SJSA1 (cell line): ENCODE measurements around the gene HTRA2. TPM values are rescaled to one million over a fixed set of nuclear protein-coding genes. Genes with fewer than 3 reads are reported as not detected.
A peak's percentile ranks its signal among the peaks of the same experiment; 100 is the strongest.

Experiments
- DNase-seq, 2 experiments: peaks; one replicate each; pipeline ENCODE4 v3.0.0-alpha.2; 2015 to 2020; ENCODE audit warnings: low spot score in 2 of 2, low read depth in 1 of 2
- H3K27ac ChIP-seq: fragments of 250-450 bp; sonication (Bioruptor Pico); 2 replicates; pipeline ENCODE4 v1.5.1; 2020; ENCODE audit warnings: mild to moderate bottlenecking, moderate library complexity
- H3K27me3 ChIP-seq: fragments of 250-450 bp; sonication (Bioruptor Pico); replicated peaks from 2 replicates; pipeline ENCODE4 v1.5.1; 2020; ENCODE audit warnings: mild to moderate bottlenecking, moderate library complexity
- H3K36me3 ChIP-seq: fragments of 250-450 bp; sonication (Bioruptor Pico); 2 replicates; pipeline ENCODE4 v1.5.1; 2020; ENCODE audit warnings: mild to moderate bottlenecking
- H3K4me1 ChIP-seq: fragments of 250-450 bp; sonication (Bioruptor Pico); replicated peaks from 2 replicates; pipeline ENCODE4 v1.6.1; 2021; ENCODE audit warnings: mild to moderate bottlenecking
- H3K4me3 ChIP-seq: fragments of 250-450 bp; sonication (Bioruptor Pico); 2 replicates; pipeline ENCODE4 v1.5.1; 2020; ENCODE audit warnings: mild to moderate bottlenecking
- H3K9me3 ChIP-seq: fragments of 250-450 bp; sonication (Bioruptor Pico); replicated peaks from 2 replicates; pipeline ENCODE4 v1.5.1; 2020; ENCODE audit warnings: mild to moderate bottlenecking
- total RNA-seq: library from RNA; depleted of rRNA; stranded (reverse); fragments of >200 nt; shearing (Covaris generic); gene quantifications from 2 replicates; pipeline ENCODE4 v1.2.3, GENCODE V29; 2014

HTRA2 gene
- total RNA-seq, 1 experiment from 2014 or later = 28.3 TPM

GRCh38 chr2:74496997-74497776 is 32.5 kb upstream of the HTRA2 start:
- peaks cover 20% of the 10 kb centered on the region for H3K36me3 ChIP-seq
- no peaks in the 10 kb centered on the region for H3K9me3 ChIP-seq
- peaks cover 36% of the 10 kb centered on the region for H3K27me3 ChIP-seq
- peaks cover 20% of the 10 kb centered on the region for H3K4me1 ChIP-seq
- DNase-seq = no peak
- no peak overlapping the region for H3K27ac ChIP-seq
- no peak overlapping the region for H3K4me3 ChIP-seq

- Histone ChIP-seq H3K4me1 (peaks cover 25% of the 10 kb centered on the region), H3K9me3 (no peaks in the 10 kb centered on the region), H3K27ac (no peak overlapping the region), H3K27me3 (peaks cover 36% of the 10 kb centered on the region), H3K36me3 (peaks cover 12% of the 10 kb centered on the region), H3K4me3 (no peak overlapping the region)
- no peak for DNase-seq
Observed at GRCh38 chr2:74497777-74498499, 31.8 kb upstream of the HTRA2 start.

- Histone ChIP-seq H3K27me3 (peaks cover 36% of the 10 kb centered on the region), H3K4me1 (peaks cover 33% of the 10 kb centered on the region), H3K9me3 (no peaks in the 10 kb centered on the region), H3K27ac (no peak overlapping the region), H3K36me3 (peaks cover 8% of the 10 kb centered on the region), H3K4me3 (no peak overlapping the region; the same call in 1 of the 2 replicates)
- DNase-seq = peak in 1 of 2 experiments; percentile 29
Observed at GRCh38 chr2:74498500-74499266, 31.1 kb upstream of the HTRA2 start.

- no peak within 1 kb of the TSS; the same call in 1 of the 2 replicates for H3K4me3 ChIP-seq
- H3K36me3 ChIP-seq = peaks cover 7% of the 10 kb centered on the region
- no peak for DNase-seq
- peaks cover 36% of the 10 kb centered on the region for H3K27me3 ChIP-seq
- H3K9me3 ChIP-seq = no peaks in the 10 kb centered on the region
- H3K4me1 ChIP-seq = peaks cover 35% of the 10 kb centered on the region
- H3K27ac ChIP-seq = no peak within 1 kb of the TSS
Observed at GRCh38 chr2:74499267-74499939, 30.3 kb upstream of the HTRA2 start, which contains the start of gene LBX2. Gene LBX2 (minus strand): TSS chr2:74499603. CDS start chr2:74499537, 66 bp downstream.

GRCh38 chr2:74499940-74500577 is 29.7 kb upstream of the HTRA2 start:
- Histone ChIP-seq H3K4me1 (peaks cover 35% of the 10 kb centered on the region), H3K4me3 (no peak overlapping the region), H3K27ac (no peak overlapping the region), H3K36me3 (peaks cover 6% of the 10 kb centered on the region), H3K27me3 (peaks cover 36% of the 10 kb centered on the region), H3K9me3 (no peaks in the 10 kb centered on the region)
- no peak for DNase-seq

GRCh38 chr2:74500578-74500946 is 29.2 kb upstream of the HTRA2 start:
- Histone ChIP-seq H3K36me3 (peaks cover 11% of the 10 kb centered on the region), H3K4me3 (no peak overlapping the region), H3K27ac (no peak overlapping the region), H3K4me1 (peaks cover 35% of the 10 kb centered on the region), H3K9me3 (no peaks in the 10 kb centered on the region), H3K27me3 (peaks cover 36% of the 10 kb centered on the region)
- DNase-seq = no peak

- Histone ChIP-seq H3K27me3 (peaks cover 36% of the 10 kb centered on the region), H3K36me3 (peaks cover 21% of the 10 kb centered on the region), H3K27ac (no peak overlapping the region), H3K4me3 (no peak overlapping the region), H3K9me3 (no peaks in the 10 kb centered on the region), H3K4me1 (peaks cover 43% of the 10 kb centered on the region)
- DNase-seq = no peak
Observed at GRCh38 chr2:74501335-74502071, 28.2 kb upstream of the HTRA2 start.

GRCh38 chr2:74502147-74502719 is 27.5 kb upstream of the HTRA2 start:
- H3K9me3 ChIP-seq = no peaks in the 10 kb centered on the region
- peaks cover 49% of the 10 kb centered on the region for H3K4me1 ChIP-seq

GRCh38 chr2:74502720-74503505 is 26.8 kb upstream of the HTRA2 start:
- Histone ChIP-seq H3K4me3 (peak overlapping the region; percentile 39), H3K27me3 (peaks cover 29% of the 10 kb centered on the region), H3K4me1 (peaks cover 49% of the 10 kb centered on the region), H3K27ac (peak overlapping the region; percentile 19; the same call in 1 of the 2 replicates), H3K9me3 (no peaks in the 10 kb centered on the region), H3K36me3 (peaks cover 31% of the 10 kb centered on the region)
- DNase-seq = peak; percentile 53 to 79

More at GRCh38 chr2:74502147-74502719, 27.5 kb upstream of the HTRA2 start:
- Histone ChIP-seq H3K4me3 (peak overlapping the region; percentile 39), H3K27ac (no peak overlapping the region), H3K36me3 (peaks cover 28% of the 10 kb centered on the region), H3K27me3 (peaks cover 36% of the 10 kb centered on the region)
- no peak for DNase-seq

- Histone ChIP-seq H3K4me1 (peaks cover 46% of the 10 kb centered on the region), H3K27ac (peak overlapping the region; percentile 19; the same call in 1 of the 2 replicates), H3K27me3 (peaks cover 21% of the 10 kb centered on the region)
Observed at GRCh38 chr2:74503506-74504475, 25.9 kb upstream of the HTRA2 start.

GRCh38 chr2:74504591-74504990 is 25.1 kb upstream of the HTRA2 start:
- H3K27me3 ChIP-seq = peaks cover 13% of the 10 kb centered on the region
- H3K27ac ChIP-seq = no peak overlapping the region
- peaks cover 38% of the 10 kb centered on the region for H3K4me1 ChIP-seq
- no peaks in the 10 kb centered on the region for H3K9me3 ChIP-seq
- peaks cover 31% of the 10 kb centered on the region for H3K36me3 ChIP-seq
- H3K4me3 ChIP-seq = no peak overlapping the region
- no peak for DNase-seq

More at GRCh38 chr2:74503506-74504475, 25.9 kb upstream of the HTRA2 start:
- DNase-seq = no peak
- Histone ChIP-seq H3K9me3 (no peaks in the 10 kb centered on the region), H3K4me3 (peak overlapping the region; percentile 39), H3K36me3 (peaks cover 31% of the 10 kb centered on the region)
